Psoas muscle (tissue), 8 donors: ENCODE results near the gene NME3. TPM values are rescaled to one million over a fixed set of nuclear protein-coding genes. Genes with fewer than 3 reads are reported as not detected.

Experiments
- ATAC-seq, 4 donors: fragments of 200-7000 bp; cut with Tn5 transposase; one replicate each; pipeline ENCODE4 v1.9.1; 2020; ENCODE audit warnings: moderate library complexity in 3 of 4, mild to moderate bottlenecking in 2 of 4
- DNase-seq, 2 donors: peaks; one replicate each; pipeline ENCODE4 v3.0.0-alpha.2; 2020
- H3K27ac ChIP-seq: fragments of 200-600 bp; one replicate; pipeline ENCODE4 v1.8.0; 2022
- H3K27me3 ChIP-seq, 3 donors: fragments of 200-600 bp in 1 of 3; one replicate each; pipeline versions ENCODE4 v1.6.1 to v1.8.0; 2013 to 2022; ENCODE audit warnings: low read length in 2 of 3, mild to moderate bottlenecking in 2 of 3, moderate library complexity in 1 of 3; ENCODE audit not compliant: insufficient read depth in 3 of 3
- H3K36me3 ChIP-seq, 2 donors: fragments of 200-600 bp in 1 of 2; one replicate each; pipeline versions ENCODE4 v1.6.1 to v1.8.0; 2013 to 2022; ENCODE audit warnings: low read depth in 1 of 2, mild to moderate bottlenecking in 1 of 2, moderate library complexity in 1 of 2; ENCODE audit not compliant: insufficient read depth in 1 of 2
- H3K4me1 ChIP-seq: fragments of 200-600 bp; one replicate; pipeline ENCODE4 v1.8.0; 2022
- H3K4me3 ChIP-seq: fragments of 200-600 bp; one replicate; pipeline ENCODE4 v1.8.0; 2022; ENCODE audit warnings: mild to moderate bottlenecking
- H3K9me3 ChIP-seq: fragments of 200-600 bp; one replicate; pipeline ENCODE4 v1.8.0; 2022
- WGBS, 3 donors: extraction: QIAGEN DNeasy Blood & Tissue Kit; methylation state at CpG; one replicate each; pipeline versions ENCODE4 v1.1.6 to v1.1.7; 2013; 5-methylcytosine and 5-hydroxymethylcytosine counted together
- intact Hi-C, 2 donors: fragments of 100-400 bp; cut with DNase I; formaldehyde crosslinking; loops; one replicate each; pipeline versions ENCODE4 v1.11.0 to v1.14.2; 2022
- polyA plus RNA-seq, 3 donors: library from polyadenylated mRNA; stranded (reverse); fragments of 200-250 nt; gene quantifications; one replicate each; pipeline ENCODE4 v1.2.3, GENCODE V29; 2013
- total RNA-seq, 4 donors: library from RNA; stranded (reverse); fragmentation: NEBNext Ultra II Directional in 2 of 4; extraction: Animal tissue kit (Norgen Biotek cat#: 25700) in 2 of 4; gene quantifications; one replicate each; pipeline versions ENCODE4 v1.2.1 to v1.2.4, GENCODE V29; 2021 to 2023
- TF ChIP-seq, protein P1 (sequence below): fragments of 200-600 bp; IDR thresholded peaks from one replicate; pipeline ENCODE4 v1.8.0; 2022; ENCODE audit warnings: antibody characterized with exemption
- donor health status: healthy with polysubstance abuse.
- donor health status: DM: no; HTN: no; CAD: no; lungs with moderate emphysema.
- donor health status: Bipolar disorder and iron deficiency.
- donor health status: healthy.
- donor health status: DM: yes; HTN: yes; CAD: no.
- donor health status: DM: no; HTN: no; CAD: no.
- donor health status: DM: no; HTN: no; CAD: no.
- donor health status: DM: yes; HTN: yes; CAD: no.

NME3 gene
- total and polyA plus RNA-seq, 7 donors: 9.9 to 27.1 (median 18.8) TPM

DNA sequence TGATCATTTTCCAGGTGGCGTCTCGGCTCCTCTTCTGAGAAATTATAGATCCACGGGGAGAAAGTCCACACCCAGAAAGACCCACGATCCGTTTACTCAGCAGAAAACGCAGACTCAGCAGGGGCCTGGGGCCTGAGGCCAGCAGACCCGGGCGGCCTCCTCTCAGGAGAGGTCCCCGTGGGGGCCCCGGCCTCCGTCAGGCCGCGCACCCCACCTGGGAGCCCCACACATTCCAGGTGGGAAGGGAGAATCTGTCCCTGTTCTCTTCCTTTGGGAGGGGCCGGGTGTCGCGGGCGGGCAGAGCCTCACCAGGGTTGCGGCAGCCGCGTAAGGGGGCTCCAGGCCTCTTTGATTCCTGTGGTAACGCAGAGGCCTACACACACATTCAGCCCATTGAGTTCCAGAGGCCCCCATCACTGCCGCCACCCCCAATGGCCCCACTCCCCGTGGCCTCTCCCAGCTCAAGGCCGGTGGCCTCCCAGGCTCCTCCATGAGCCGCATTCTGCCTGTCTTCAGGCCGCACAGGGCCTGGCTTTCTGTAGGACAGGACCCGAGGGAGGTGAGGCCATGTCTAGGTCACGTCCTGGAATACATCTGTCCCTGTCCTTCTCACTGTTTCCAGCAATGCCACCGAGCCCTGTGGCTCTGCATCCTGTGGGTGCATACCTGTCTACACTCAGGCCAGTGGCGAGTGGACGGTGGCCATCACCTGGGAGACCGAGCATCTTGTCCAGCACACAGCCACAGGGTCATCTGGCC is 23.7 kb upstream of the NME3 start:
- Histone ChIP-seq H3K27me3 (no peaks in the 10 kb centered on the region), H3K4me3 (no peak overlapping the region), H3K9me3 (no peaks in the 10 kb centered on the region), H3K36me3 (peaks cover 0 to 14% of the 10 kb centered on the region in 2 donors), H3K4me1 (no peaks in the 10 kb centered on the region), H3K27ac (no peak overlapping the region)
- intact Hi-C loops: no loop called here
- TF ChIP-seq, protein P1, sequence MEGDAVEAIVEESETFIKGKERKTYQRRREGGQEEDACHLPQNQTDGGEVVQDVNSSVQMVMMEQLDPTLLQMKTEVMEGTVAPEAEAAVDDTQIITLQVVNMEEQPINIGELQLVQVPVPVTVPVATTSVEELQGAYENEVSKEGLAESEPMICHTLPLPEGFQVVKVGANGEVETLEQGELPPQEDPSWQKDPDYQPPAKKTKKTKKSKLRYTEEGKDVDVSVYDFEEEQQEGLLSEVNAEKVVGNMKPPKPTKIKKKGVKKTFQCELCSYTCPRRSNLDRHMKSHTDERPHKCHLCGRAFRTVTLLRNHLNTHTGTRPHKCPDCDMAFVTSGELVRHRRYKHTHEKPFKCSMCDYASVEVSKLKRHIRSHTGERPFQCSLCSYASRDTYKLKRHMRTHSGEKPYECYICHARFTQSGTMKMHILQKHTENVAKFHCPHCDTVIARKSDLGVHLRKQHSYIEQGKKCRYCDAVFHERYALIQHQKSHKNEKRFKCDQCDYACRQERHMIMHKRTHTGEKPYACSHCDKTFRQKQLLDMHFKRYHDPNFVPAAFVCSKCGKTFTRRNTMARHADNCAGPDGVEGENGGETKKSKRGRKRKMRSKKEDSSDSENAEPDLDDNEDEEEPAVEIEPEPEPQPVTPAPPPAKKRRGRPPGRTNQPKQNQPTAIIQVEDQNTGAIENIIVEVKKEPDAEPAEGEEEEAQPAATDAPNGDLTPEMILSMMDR: no peak
- WGBS, 3 donors: 70 to 71% (median 71%) methylated on average over 31 to 32 of the region's 32 CpGs
- DNase-seq (no peak), ATAC-seq (no peak)

DNA sequence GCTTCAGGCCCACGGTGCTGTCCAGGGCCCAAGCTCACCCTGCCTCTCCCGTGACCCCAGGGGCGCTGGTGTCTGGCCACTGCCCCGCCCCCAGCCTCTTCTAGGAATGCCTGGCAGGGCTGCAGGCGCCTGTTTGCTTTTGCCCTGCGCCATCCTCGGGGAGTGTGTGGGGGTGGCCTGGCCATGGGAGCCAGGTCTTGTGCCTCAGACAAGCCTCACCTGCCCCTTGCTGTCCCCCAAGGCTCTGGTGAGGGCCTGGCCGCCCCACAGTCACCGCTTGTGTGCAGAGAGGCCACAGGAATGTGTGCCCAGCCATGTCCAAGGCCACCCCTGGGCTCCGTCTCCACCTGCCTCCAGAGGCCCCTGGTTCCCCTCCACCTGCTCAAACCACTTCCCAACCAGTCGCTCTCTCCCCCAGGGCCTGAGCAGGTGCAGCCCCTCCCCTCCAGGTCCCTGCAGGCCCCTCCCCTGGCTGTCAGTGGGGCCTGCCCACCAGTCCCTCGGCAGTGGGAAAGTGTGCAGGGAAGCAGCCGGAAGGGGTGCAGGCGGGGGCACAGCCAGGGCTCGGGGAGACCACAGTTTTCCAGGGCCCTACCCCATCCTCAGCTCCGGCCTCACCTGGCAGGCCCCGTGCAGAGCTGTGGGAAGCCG is 23.0 kb upstream of the NME3 start:
- TF ChIP-seq, protein P1: no peak
- intact Hi-C loops: no loop called here

DNA sequence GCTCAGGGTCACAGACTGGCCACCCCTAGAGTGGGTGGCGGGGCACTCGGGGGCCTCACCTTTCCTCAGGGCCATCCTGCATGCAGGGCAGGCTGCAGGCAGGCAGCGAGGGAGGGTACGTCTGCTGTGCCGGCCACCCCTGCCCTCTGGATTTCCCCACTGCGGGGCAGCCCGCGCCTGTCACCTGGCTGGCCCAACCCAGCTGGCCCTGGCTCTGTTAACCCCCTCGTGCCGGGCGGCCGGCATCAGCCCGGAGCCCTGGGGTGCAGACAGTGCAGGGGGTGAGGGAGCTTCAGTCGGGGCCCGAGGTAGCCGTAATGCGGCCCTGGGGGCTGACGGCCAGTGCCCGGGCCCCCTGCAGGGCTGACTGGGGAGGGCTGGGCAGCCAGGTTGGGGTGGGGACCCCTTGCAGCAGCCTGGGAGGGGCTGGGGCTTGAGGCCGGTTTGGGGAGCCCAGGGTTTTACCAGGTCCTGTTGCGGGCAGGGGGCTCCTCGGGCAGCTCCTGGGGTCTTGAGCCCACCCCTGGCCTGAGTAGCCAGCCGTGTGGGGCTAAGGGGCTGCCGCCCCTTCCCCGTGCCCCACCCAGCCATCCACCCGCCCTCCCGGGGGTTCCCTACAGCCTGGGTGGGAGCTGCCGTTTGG is 22.4 kb upstream of the NME3 start, which contains the start of gene IGFALS:
TSS of gene IGFALS (minus strand) at position 128 of the 643 bp plus-strand sequence. CDS start at position 75, 53 bp downstream.
- no peaks in the 10 kb centered on the region for H3K4me1 ChIP-seq
- TF ChIP-seq, protein P1: no peak
- DNase-seq (peak in 1 of 2 donors; percentile 9), ATAC-seq (peak in 2 of 4 donors; percentile 10 to 18)
- H3K27me3 ChIP-seq: no peaks in the 10 kb centered on the region
- no peak within 1 kb of the TSS for H3K27ac ChIP-seq
- no peaks in the 10 kb centered on the region for H3K9me3 ChIP-seq
- peaks cover 0 to 28% of the 10 kb centered on the region in 2 donors for H3K36me3 ChIP-seq
- H3K4me3 ChIP-seq: no peak within 1 kb of the TSS
- intact Hi-C loops: no loop called here
- WGBS, 3 donors: 46 to 53% (median 50%) methylated on average over 25 to 28 of the region's 28 CpGs

More for the DNA sequence above, 23.0 kb upstream of the NME3 start:
- DNase-seq (peak in 1 of 2 donors; percentile 10), ATAC-seq (peak in 1 of 4 donors; percentile 20)
- no peaks in the 10 kb centered on the region for H3K4me1 ChIP-seq
- WGBS, 3 donors: 46 to 61% (median 52%) methylated on average over 17 to 18 of the region's 18 CpGs
- H3K9me3 ChIP-seq: no peaks in the 10 kb centered on the region
- peaks cover 0 to 22% of the 10 kb centered on the region in 2 donors for H3K36me3 ChIP-seq
- H3K27ac ChIP-seq: no peak overlapping the region
- H3K27me3 ChIP-seq: no peaks in the 10 kb centered on the region
- H3K4me3 ChIP-seq: no peak overlapping the region

DNA sequence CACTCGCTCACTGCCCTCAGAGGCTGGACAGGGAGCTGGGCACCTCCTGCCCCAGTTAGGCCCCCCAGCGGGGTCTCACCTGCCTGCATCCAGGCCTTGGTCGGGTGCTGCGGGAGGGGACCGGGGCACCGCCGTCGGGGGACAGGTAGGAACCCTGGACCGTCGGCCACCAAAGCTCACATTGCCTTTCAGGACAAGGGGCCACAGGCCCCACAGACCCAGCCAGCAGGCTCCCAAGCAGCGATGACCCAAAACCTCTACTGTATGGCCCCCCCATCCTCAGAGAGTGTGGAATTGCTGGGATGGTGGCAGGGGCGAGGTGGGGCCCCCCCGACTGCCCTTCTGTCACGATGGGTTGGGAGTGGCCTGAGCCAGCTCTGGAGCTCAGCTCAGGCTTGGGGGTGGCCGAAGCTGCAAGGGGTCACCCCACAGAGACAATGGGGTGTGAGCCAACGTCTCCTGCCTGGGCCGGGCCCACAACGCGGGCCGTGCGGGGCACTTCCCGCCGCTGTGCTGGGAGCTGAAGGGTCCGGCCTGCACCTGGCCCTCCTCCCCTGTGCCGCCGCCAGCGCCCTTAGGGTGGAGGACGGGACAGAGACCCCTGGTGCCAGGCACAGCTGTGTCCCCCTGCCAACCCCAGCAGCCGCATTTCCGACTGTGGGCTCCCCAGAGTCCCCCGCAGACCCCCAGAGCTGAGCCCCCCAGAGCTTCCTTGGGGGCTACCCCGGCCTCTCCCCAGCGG is 21.7 kb upstream of the NME3 start:
- H3K27ac ChIP-seq: no peak overlapping the region
- intact Hi-C loops: no loop called here
- H3K4me1 ChIP-seq: no peaks in the 10 kb centered on the region
- TF ChIP-seq, protein P1: no peak
- ATAC-seq (no peak), DNase-seq (peak in 1 of 2 donors; percentile 16)
- H3K4me3 ChIP-seq: no peak overlapping the region
- no peaks in the 10 kb centered on the region for H3K9me3 ChIP-seq
- no peaks in the 10 kb centered on the region for H3K27me3 ChIP-seq
- 76 to 89% (median 83%) methylated on average over 23 to 33 of the region's 33 CpGs for WGBS, 3 donors
- peaks cover 0 to 35% of the 10 kb centered on the region in 2 donors for H3K36me3 ChIP-seq
